Neural progenitor cell (in vitro differentiated cells): ENCODE measurements around the gene TMEM176B.

Source experiments
- EZH2phosphoT487 ChIP-seq: fragments of 200-600 bp; sonication (generic); IDR thresholded peaks from 2 replicates; pipeline ENCODE4 v1.6.1; 2017; ENCODE audit warnings: antibody characterized with exemption
- TF ChIP-seq, protein P1 (sequence below): fragments of 200-600 bp; sonication (generic); IDR thresholded peaks from 2 replicates; pipeline ENCODE4 v1.5.1; 2017; ENCODE audit warnings: antibody characterized with exemption, mild to moderate bottlenecking

DNA sequence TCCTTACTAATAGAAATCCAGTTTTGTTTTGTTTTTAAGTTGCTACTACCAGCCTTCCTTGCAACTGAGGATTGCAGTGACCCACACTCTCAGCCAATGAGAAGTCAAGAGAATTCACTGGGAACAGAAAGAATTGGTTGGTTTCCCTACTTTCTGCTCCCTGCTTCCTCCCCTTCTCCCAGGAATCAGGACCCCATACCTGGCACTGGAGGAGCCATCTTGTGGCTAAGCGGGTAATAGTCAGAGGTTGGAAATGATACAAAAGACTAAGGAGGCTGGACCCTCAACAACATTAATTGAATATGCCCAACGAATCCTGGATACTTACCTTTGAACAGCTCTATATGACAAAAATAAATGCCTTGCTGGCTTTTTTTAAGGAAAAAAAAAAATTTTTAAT is 6.7 kb upstream of the TMEM176B start:
- TF ChIP-seq, protein P1, sequence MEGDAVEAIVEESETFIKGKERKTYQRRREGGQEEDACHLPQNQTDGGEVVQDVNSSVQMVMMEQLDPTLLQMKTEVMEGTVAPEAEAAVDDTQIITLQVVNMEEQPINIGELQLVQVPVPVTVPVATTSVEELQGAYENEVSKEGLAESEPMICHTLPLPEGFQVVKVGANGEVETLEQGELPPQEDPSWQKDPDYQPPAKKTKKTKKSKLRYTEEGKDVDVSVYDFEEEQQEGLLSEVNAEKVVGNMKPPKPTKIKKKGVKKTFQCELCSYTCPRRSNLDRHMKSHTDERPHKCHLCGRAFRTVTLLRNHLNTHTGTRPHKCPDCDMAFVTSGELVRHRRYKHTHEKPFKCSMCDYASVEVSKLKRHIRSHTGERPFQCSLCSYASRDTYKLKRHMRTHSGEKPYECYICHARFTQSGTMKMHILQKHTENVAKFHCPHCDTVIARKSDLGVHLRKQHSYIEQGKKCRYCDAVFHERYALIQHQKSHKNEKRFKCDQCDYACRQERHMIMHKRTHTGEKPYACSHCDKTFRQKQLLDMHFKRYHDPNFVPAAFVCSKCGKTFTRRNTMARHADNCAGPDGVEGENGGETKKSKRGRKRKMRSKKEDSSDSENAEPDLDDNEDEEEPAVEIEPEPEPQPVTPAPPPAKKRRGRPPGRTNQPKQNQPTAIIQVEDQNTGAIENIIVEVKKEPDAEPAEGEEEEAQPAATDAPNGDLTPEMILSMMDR, result no peak
- TF ChIP-seq EZH2phosphoT487, result no peak
